HG02571 (cell line): Measurements from ENCODE around the gene TAF13.
"Not testable (repeated sequence)": the region's sequence is repeated elsewhere in the genome, so short reads cannot be mapped to it uniquely, and the experiment has no call there.

Source experiments
- ATAC-seq: cut with Tn5 transposase; IDR thresholded peaks from one replicate; pipeline ENCODE4 v1.9.1; 2021; ENCODE audit warnings: mild to moderate bottlenecking, moderate library complexity; ENCODE audit not compliant: unreplicated experiment

The TAF13 gene

GRCh38 chr1:109048335-109048734 lies 27.5 kb downstream of the TAF13 start:
- ATAC-seq, result no peak

GRCh38 chr1:109047339-109047738 lies 28.5 kb downstream of the TAF13 start:
- no peak for ATAC-seq

GRCh38 chr1:109046671-109047070 lies 29.1 kb downstream of the TAF13 start:
- ATAC-seq, result no peak

GRCh38 chr1:109045595-109045994 lies 30.2 kb downstream of the TAF13 start:
- ATAC-seq, result no peak

GRCh38 chr1:109041621-109042468 lies 34.0 kb downstream of the TAF13 start, which contains the start of gene WDR47:
WDR47 (minus strand) TSS chr1:109042102; CDS start chr1:109023512, 18,590 bp downstream.
- ATAC-seq, result peak; percentile 94

GRCh38 chr1:109040989-109041620 lies 34.7 kb downstream of the TAF13 start:
- peak; percentile 27 for ATAC-seq

GRCh38 chr1:109040627-109040988 lies 35.2 kb downstream of the TAF13 start:
- no peak for ATAC-seq

GRCh38 chr1:109034382-109034781 lies 41.4 kb downstream of the TAF13 start:
- ATAC-seq, result no peak

- not testable (repeated sequence) for ATAC-seq
Observed at GRCh38 chr1:109029493-109029892, 46.3 kb downstream of the TAF13 start.

- ATAC-seq, result no peak
Observed at GRCh38 chr1:109027841-109028240, 48.0 kb downstream of the TAF13 start.

GRCh38 chr1:109025694-109026093 lies 50.1 kb downstream of the TAF13 start:
- no peak for ATAC-seq

- ATAC-seq, result no peak
Observed at GRCh38 chr1:109024646-109025045, 51.2 kb downstream of the TAF13 start.

- no peak for ATAC-seq
Observed at GRCh38 chr1:109020693-109021257, 55.0 kb downstream of the TAF13 start.

GRCh38 chr1:109017719-109018118 lies 58.1 kb downstream of the TAF13 start:
- not testable (repeated sequence) for ATAC-seq

GRCh38 chr1:109017134-109017533 lies 58.7 kb downstream of the TAF13 start:
- no peak for ATAC-seq
